HG02571 (cell line): Measurements from ENCODE around the gene BRI3BP.
"Not testable (repeated sequence)": the region's sequence is repeated elsewhere in the genome, so short reads cannot be mapped to it uniquely, and the experiment has no call there.

ENCODE experiments used
- ATAC-seq: cut with Tn5 transposase; IDR thresholded peaks from one replicate; pipeline ENCODE4 v1.9.1; 2021; ENCODE audit warnings: mild to moderate bottlenecking, moderate library complexity; ENCODE audit not compliant: unreplicated experiment

Gene BRI3BP

GRCh38 chr12:125065021-125065918 is 71.8 kb downstream of the BRI3BP start, which contains the start of gene AACS:
Gene AACS (plus strand): TSS chr12:125065435. CDS start chr12:125065585, 150 bp downstream.
- ATAC-seq, result peak; percentile 86

- no peak for ATAC-seq
Measured at GRCh38 chr12:125065919-125066570, 72.6 kb downstream of the BRI3BP start.

- no peak for ATAC-seq
Measured at GRCh38 chr12:125068391-125068790, 74.9 kb downstream of the BRI3BP start.

GRCh38 chr12:125069616-125070015 is 76.2 kb downstream of the BRI3BP start:
- ATAC-seq, result no peak

GRCh38 chr12:125070112-125070511 is 76.7 kb downstream of the BRI3BP start:
- ATAC-seq, result no peak

GRCh38 chr12:125070661-125071390 is 77.4 kb downstream of the BRI3BP start:
- ATAC-seq, result no peak

- ATAC-seq, result no peak
Measured at GRCh38 chr12:125071456-125071855, 78.0 kb downstream of the BRI3BP start.

- no peak for ATAC-seq
Measured at GRCh38 chr12:125072496-125072895, 79.1 kb downstream of the BRI3BP start.

GRCh38 chr12:125074294-125074693 is 80.8 kb downstream of the BRI3BP start:
- ATAC-seq, result not testable (repeated sequence)

- ATAC-seq, result no peak
Measured at GRCh38 chr12:125076103-125076502, 82.7 kb downstream of the BRI3BP start.

- no peak for ATAC-seq
Measured at GRCh38 chr12:125079084-125079483, 85.6 kb downstream of the BRI3BP start.

- no peak for ATAC-seq
Measured at GRCh38 chr12:125079648-125080645, 86.5 kb downstream of the BRI3BP start.
